Measurements from ENCODE around the gene C2CD4C.
"Not testable (repeated sequence)": the region's sequence is repeated elsewhere in the genome, so short reads cannot be mapped to it uniquely, and the experiment has no call there.

C2CD4C gene

DNA sequence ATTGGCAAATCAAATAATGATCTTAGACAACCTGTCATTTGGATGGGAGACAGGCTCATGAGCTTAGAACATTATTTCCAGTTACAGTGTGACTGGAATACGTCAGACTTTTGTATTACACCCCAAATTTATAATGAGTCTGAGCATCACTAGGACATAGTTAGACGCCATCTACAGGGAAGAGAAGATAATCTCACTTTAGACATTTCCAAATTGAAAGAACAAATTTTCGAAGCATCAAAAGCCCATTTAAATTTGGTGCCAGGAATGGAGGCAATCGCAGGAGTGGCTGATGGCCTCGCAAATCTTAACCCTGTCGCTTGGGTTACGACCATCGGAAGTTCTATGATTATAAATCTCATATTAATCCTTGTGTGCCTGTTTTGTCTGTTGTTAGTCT lies 22.8 kb downstream of the C2CD4C start:
- H3K27ac ChIP-seq (ENCODE audit: low read depth, low read length); H2AFZ ChIP-seq (ENCODE audit: low read length, unreplicated experiment); H3K4me3 ChIP-seq (ENCODE audit: low read depth, low read length); H3K79me2 ChIP-seq (ENCODE audit: control insufficient read depth, insufficient read depth, low read length, unreplicated experiment); H3K4me1 ChIP-seq (ENCODE audit: control insufficient read depth, insufficient read depth, low read length, unreplicated experiment); H3K27me3 ChIP-seq (ENCODE audit: insufficient read depth, low read length); H3K36me3 ChIP-seq (ENCODE audit: insufficient read depth, low read length): not testable (repeated sequence)

DNA sequence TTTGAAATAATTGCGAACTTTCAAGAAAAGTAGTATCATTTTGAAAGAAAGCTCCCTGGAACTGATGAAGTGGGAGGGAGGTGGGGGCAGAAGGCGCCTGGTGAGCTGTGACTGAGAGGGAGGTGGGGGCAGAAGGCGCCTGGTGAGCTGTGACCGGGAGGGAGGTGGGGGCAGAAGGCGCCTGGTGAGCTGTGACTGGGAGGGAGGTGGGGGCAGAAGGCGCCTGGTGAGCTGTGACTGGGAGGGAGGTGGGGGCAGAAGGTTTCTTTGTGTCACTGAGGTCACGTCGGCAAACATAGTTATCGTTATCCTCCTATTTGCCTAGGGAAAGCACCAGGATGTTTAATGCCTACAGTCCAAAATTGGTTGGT lies 24.2 kb downstream of the C2CD4C start:
- no peaks in the 10 kb centered on the region for H3K36me3 ChIP-seq (ENCODE audit: insufficient read depth, low read length)
- no peak overlapping the region for H3K27ac ChIP-seq (ENCODE audit: low read depth, low read length)
- H3K79me2 ChIP-seq (ENCODE audit: control insufficient read depth, insufficient read depth, low read length, unreplicated experiment), result no peaks in the 10 kb centered on the region
- no peak overlapping the region for H3K4me3 ChIP-seq (ENCODE audit: low read depth, low read length)
- peaks cover 4% of the 10 kb centered on the region; the same call in 1 of the 2 replicates for H3K27me3 ChIP-seq (ENCODE audit: insufficient read depth, low read length)
- no peak overlapping the region for H2AFZ ChIP-seq (ENCODE audit: low read length, unreplicated experiment)
- no peaks in the 10 kb centered on the region for H3K4me1 ChIP-seq (ENCODE audit: control insufficient read depth, insufficient read depth, low read length, unreplicated experiment)

DNA sequence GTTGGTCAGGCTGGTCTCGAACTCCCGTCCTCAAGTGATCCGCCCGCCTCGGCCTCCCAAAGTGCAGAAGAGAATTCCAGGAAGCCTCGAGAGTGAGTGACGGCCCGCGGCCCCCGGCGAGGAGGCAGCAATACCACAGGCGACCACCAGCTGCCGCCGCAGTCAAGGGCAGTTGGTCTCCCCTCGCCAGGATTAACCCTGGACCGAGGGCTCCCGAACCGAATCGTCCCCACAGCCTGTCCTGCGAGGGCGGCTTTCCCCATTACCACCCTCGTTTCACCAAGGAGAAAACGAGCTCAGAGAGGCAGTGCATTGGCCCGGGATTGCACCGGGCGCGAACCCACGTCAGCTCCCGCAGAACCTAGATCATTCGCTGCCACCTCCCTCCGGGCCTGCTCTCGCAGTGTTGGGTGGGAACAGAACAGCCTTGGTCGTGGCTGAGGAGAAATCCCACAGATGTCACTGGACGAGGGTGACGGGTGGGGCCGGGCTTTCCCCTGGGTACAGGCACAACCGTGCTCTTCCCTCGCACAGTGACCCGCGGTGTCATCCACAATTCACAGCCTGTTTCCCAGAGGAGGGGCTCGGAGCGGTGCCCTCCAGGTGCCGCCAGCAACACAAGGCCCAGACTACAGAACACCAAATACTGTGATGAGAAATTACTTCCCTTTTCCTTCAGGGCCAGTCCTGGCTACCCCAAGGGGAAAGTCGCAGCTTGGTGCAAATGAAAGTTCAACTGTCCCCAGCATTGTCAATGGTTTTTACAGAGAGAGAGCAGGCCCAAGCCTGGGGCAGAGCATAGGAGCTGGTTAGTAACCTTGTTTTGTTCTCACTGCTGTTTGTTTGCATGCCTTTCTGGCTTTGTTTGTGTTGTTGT lies 24.8 kb downstream of the C2CD4C start:
- Histone ChIP-seq H3K79me2 (ENCODE audit: control insufficient read depth, insufficient read depth, low read length, unreplicated experiment) (no peaks in the 10 kb centered on the region), H3K4me3 (ENCODE audit: low read depth, low read length) (no peak overlapping the region), H3K4me1 (ENCODE audit: control insufficient read depth, insufficient read depth, low read length, unreplicated experiment) (no peaks in the 10 kb centered on the region), H3K27me3 (ENCODE audit: insufficient read depth, low read length) (peaks cover 4% of the 10 kb centered on the region; the same call in 1 of the 2 replicates), H2AFZ (ENCODE audit: low read length, unreplicated experiment) (no peak overlapping the region), H3K27ac (ENCODE audit: low read depth, low read length) (no peak overlapping the region), H3K36me3 (ENCODE audit: insufficient read depth, low read length) (no peaks in the 10 kb centered on the region)

DNA sequence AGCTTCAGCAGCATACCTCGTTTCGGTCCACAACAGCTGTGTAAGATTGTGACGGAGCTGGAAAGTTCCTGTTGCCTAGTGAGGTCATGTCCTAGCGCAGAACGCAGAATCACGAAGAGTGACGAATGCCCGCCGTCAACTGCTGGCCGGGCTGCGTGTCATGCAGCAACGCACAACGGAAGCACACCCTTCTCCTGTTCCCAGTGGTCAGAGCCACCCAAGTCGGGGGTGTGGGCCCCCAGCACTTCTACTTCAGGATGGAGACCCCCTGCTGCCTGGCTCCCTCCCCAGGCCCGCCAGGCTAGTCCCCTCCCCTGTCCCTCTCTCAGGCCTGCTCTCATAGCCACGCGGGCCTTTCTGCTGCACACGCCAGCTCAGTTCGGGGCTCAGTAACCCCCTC lies 25.9 kb downstream of the C2CD4C start:
- Histone ChIP-seq H3K79me2 (ENCODE audit: control insufficient read depth, insufficient read depth, low read length, unreplicated experiment) (no peaks in the 10 kb centered on the region), H3K4me3 (ENCODE audit: low read depth, low read length) (no peak overlapping the region), H3K4me1 (ENCODE audit: control insufficient read depth, insufficient read depth, low read length, unreplicated experiment) (no peaks in the 10 kb centered on the region), H2AFZ (ENCODE audit: low read length, unreplicated experiment) (no peak overlapping the region), H3K27me3 (ENCODE audit: insufficient read depth, low read length) (peaks cover 4% of the 10 kb centered on the region; the same call in 1 of the 2 replicates), H3K36me3 (ENCODE audit: insufficient read depth, low read length) (no peaks in the 10 kb centered on the region), H3K27ac (ENCODE audit: low read depth, low read length) (no peak overlapping the region)

DNA sequence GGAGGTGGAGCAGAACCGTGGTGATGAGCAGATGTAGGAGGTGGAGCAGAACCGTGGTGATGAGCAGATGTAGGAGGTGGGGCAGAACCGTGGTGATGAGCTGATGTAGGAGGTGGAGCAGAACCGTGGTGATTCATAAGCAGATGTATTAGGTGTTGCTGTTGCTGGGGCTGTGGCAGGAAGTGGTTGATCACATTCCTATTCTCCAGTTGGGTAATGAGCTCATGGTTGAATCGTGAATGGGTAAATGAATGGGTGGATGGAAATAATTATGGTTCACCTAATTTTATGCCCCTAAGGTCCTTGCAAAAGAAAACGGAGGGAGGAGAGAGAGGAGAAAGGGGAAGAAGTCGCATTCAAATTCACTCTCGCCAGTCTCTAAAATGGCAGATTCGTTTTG lies 26.4 kb downstream of the C2CD4C start:
- H2AFZ ChIP-seq (ENCODE audit: low read length, unreplicated experiment); H3K27me3 ChIP-seq (ENCODE audit: insufficient read depth, low read length); H3K27ac ChIP-seq (ENCODE audit: low read depth, low read length); H3K4me3 ChIP-seq (ENCODE audit: low read depth, low read length); H3K36me3 ChIP-seq (ENCODE audit: insufficient read depth, low read length); H3K4me1 ChIP-seq (ENCODE audit: control insufficient read depth, insufficient read depth, low read length, unreplicated experiment); H3K79me2 ChIP-seq (ENCODE audit: control insufficient read depth, insufficient read depth, low read length, unreplicated experiment): not testable (repeated sequence)

DNA sequence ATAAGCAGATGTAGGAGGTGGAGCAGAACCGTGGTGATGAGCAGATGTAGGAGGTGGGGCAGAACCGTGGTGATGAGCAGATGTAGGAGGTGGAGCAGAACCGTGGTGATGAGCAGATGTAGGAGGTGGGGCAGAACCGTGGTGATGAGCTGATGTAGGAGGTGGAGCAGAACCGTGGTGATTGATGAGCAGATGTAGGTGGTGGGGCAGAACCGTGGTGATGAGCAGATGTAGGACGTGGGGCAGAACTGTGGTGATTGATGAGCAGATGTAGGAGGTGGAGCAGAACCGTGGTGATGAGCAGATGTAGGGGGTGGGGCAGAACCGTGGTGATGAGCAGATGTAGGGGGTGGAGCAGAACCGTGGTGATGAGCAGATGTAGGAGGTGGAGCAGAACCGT lies 27.0 kb downstream of the C2CD4C start:
- not testable (repeated sequence) for H3K4me1 ChIP-seq (ENCODE audit: control insufficient read depth, insufficient read depth, low read length, unreplicated experiment); H3K27me3 ChIP-seq (ENCODE audit: insufficient read depth, low read length); H2AFZ ChIP-seq (ENCODE audit: low read length, unreplicated experiment); H3K27ac ChIP-seq (ENCODE audit: low read depth, low read length); H3K79me2 ChIP-seq (ENCODE audit: control insufficient read depth, insufficient read depth, low read length, unreplicated experiment); H3K36me3 ChIP-seq (ENCODE audit: insufficient read depth, low read length); H3K4me3 ChIP-seq (ENCODE audit: low read depth, low read length)

DNA sequence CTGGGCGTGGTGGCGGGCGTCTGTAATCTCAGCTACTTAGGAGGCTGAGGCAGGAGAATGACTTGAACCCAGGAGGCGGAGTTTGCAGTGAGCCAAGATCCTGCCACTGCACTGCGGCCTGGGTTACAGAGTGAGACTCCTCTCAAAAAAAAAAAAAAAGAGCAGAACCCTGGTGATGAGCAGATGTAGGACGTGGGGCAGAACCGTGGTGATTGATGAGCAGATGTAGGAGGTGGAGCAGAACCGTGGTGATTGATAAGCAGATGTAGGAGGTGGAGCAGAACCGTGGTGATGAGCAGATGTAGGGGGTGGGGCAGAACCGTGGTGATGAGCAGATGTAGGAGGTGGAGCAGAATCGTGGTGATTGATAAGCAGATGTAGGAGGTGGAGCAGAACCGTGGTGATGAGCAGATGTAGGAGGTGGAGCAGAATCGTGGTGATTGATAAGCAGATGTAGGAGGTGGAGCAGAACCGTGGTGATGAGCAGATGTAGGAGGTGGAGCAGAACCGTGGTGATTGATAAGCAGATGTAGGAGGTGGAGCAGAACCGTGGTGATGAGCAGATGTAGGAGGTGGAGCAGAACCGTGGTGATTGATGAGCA lies 28.2 kb downstream of the C2CD4C start:
- not testable (repeated sequence) for H3K27ac ChIP-seq (ENCODE audit: low read depth, low read length); H3K36me3 ChIP-seq (ENCODE audit: insufficient read depth, low read length); H3K27me3 ChIP-seq (ENCODE audit: insufficient read depth, low read length); H3K4me3 ChIP-seq (ENCODE audit: low read depth, low read length); H3K4me1 ChIP-seq (ENCODE audit: control insufficient read depth, insufficient read depth, low read length, unreplicated experiment); H3K79me2 ChIP-seq (ENCODE audit: control insufficient read depth, insufficient read depth, low read length, unreplicated experiment); H2AFZ ChIP-seq (ENCODE audit: low read length, unreplicated experiment)

DNA sequence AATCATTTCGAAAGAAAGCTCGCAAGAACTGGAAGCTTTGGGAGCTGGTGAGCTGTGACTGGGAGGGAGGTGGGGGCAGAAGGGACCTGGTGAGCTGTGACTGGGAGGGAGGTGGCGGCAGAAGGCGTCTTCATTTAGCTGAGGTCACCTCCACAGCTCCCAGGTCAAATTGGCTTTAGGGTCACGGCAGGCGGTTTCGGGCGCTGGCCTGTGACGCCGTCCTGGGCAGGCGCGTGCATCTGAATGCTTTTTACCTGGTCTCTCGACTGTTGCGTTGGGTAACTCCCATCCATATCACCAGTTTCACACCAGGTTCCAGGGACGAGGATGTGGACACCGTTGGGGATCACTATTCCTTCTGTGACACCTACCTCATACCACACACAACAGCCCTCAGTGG lies 29.2 kb downstream of the C2CD4C start:
- H3K27me3 ChIP-seq (ENCODE audit: insufficient read depth, low read length), result peaks cover 4% of the 10 kb centered on the region

DNA sequence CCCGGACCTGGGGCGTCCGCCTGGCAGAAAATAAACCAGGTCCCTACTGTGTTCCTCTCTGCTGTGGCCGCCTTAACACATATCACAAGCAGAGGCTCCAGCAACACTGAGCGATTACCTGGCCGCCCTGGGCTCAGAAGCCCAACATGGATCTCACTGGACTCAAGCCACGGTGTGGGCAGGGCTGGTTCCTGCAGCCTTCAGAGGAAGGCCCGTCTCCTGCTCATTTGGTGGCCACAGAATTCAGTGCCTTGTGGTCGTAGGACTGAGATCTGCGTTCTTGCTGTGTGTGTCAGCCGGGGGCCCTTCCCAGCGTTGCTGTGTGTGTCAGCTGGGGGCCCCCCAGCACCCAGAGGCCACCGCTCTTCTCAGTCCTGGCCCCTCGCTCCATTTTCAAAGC lies 30.2 kb downstream of the C2CD4C start:
- H3K36me3 ChIP-seq (ENCODE audit: insufficient read depth, low read length), result no peaks in the 10 kb centered on the region
- no peak overlapping the region for H3K27ac ChIP-seq (ENCODE audit: low read depth, low read length)
- H3K27me3 ChIP-seq (ENCODE audit: insufficient read depth, low read length), result peaks cover 13% of the 10 kb centered on the region
- H3K79me2 ChIP-seq (ENCODE audit: control insufficient read depth, insufficient read depth, low read length, unreplicated experiment), result no peaks in the 10 kb centered on the region
- H3K4me1 ChIP-seq (ENCODE audit: control insufficient read depth, insufficient read depth, low read length, unreplicated experiment), result no peaks in the 10 kb centered on the region
- no peak overlapping the region for H3K4me3 ChIP-seq (ENCODE audit: low read depth, low read length)
- H2AFZ ChIP-seq (ENCODE audit: low read length, unreplicated experiment), result no peak overlapping the region

More for the DNA sequence above, 29.2 kb downstream of the C2CD4C start:
- H3K4me3 ChIP-seq (ENCODE audit: low read depth, low read length), result no peak overlapping the region
- no peaks in the 10 kb centered on the region for H3K4me1 ChIP-seq (ENCODE audit: control insufficient read depth, insufficient read depth, low read length, unreplicated experiment)
- H3K36me3 ChIP-seq (ENCODE audit: insufficient read depth, low read length), result no peaks in the 10 kb centered on the region
- H3K79me2 ChIP-seq (ENCODE audit: control insufficient read depth, insufficient read depth, low read length, unreplicated experiment), result no peaks in the 10 kb centered on the region
- H2AFZ ChIP-seq (ENCODE audit: low read length, unreplicated experiment), result no peak overlapping the region
- H3K27ac ChIP-seq (ENCODE audit: low read depth, low read length), result no peak overlapping the region

DNA sequence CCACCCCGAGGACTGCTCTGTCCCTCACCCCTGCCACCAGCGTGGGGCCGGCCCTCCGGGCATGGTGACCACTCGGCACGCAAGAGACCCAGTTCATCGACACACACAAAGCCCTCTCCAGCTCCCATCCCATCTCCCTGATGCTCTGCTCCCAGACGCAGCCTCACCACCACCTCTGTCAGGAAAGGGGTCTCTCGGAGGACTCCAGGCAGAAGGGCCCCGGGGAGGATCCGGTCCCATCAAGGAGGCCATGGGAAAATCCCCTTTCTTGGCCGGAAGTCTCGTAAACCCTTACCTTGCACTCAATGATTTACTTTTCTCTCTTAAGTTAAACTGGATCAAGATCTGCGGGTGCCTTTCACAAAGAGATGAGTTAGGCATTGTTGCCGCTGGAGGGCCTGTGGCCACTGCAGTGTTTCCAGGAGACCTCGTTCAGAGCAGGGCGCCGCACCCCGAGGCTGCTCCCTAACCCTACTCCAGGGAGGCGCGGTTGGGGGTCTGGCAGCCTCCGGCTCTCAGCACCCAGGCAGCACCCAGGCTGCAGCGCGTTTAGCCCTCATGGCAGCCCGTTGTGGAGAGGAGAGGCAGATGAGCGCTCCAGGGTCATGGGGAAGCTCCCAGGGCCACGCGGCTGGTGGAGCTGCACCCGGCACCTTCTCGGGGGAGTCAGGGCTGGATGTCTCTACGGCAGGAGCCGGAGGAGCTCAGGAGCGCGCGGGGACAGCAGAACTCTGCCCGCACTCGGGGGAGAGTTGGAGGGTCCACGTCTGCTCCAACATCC lies 31.0 kb downstream of the C2CD4C start:
- no peak overlapping the region for H2AFZ ChIP-seq (ENCODE audit: low read length, unreplicated experiment)
- no peak overlapping the region for H3K27ac ChIP-seq (ENCODE audit: low read depth, low read length)

More for the DNA sequence above, 31.0 kb downstream of the C2CD4C start:
- H3K36me3 ChIP-seq (ENCODE audit: insufficient read depth, low read length), result no peaks in the 10 kb centered on the region
- no peak overlapping the region for H3K4me3 ChIP-seq (ENCODE audit: low read depth, low read length)
- H3K27me3 ChIP-seq (ENCODE audit: insufficient read depth, low read length), result peaks cover 15% of the 10 kb centered on the region
- no peaks in the 10 kb centered on the region for H3K79me2 ChIP-seq (ENCODE audit: control insufficient read depth, insufficient read depth, low read length, unreplicated experiment)
- no peaks in the 10 kb centered on the region for H3K4me1 ChIP-seq (ENCODE audit: control insufficient read depth, insufficient read depth, low read length, unreplicated experiment)
